Left renal pelvis (tissue), 4 donors: Measurements from ENCODE around the gene PTCD1. TPM values are rescaled to one million over a fixed set of nuclear protein-coding genes. Genes with fewer than 3 reads are reported as not detected.
"Not testable (repeated sequence)": the region's sequence is repeated elsewhere in the genome, so short reads cannot be mapped to it uniquely, and the experiment has no call there.

ENCODE experiments used
- DNase-seq, 4 donors: peaks; one replicate each; pipeline ENCODE4 v3.0.0-alpha.2; 2013; ENCODE audit warnings: low read depth in 4 of 4, low spot score in 3 of 4
- polyA plus RNA-seq, 4 donors: library from polyadenylated mRNA; unstranded; fragments of 120-200 nt; gene quantifications; one replicate each; pipeline ENCODE4 v1.2.1, GENCODE V29; 2013; ENCODE audit not compliant: insufficient read length in 4 of 4

PTCD1 gene
- polyA plus RNA-seq, 4 donors: 3.9 to 6.9 (median 4.6) TPM

DNA sequence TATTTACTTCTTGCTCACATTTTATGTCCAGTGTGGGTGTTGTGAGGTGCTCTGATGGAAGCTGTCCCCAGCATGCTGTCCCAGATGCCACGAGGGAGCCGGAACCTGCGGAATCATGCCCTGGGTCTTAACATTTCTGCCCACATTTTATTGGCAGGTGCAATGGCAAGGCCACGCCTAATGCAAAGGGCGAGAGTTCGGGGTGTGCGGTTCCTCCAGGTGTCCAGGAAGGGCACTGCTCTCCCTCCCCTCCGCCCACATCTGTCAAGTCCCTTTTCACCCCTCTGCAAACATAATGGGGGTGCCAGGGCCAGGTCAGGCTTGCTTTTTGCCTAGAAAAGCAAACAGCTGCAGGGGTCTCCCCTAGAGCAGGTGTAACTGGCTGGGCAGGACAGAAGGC, 46.6 kb downstream of the PTCD1 start:
- no peak for DNase-seq

DNA sequence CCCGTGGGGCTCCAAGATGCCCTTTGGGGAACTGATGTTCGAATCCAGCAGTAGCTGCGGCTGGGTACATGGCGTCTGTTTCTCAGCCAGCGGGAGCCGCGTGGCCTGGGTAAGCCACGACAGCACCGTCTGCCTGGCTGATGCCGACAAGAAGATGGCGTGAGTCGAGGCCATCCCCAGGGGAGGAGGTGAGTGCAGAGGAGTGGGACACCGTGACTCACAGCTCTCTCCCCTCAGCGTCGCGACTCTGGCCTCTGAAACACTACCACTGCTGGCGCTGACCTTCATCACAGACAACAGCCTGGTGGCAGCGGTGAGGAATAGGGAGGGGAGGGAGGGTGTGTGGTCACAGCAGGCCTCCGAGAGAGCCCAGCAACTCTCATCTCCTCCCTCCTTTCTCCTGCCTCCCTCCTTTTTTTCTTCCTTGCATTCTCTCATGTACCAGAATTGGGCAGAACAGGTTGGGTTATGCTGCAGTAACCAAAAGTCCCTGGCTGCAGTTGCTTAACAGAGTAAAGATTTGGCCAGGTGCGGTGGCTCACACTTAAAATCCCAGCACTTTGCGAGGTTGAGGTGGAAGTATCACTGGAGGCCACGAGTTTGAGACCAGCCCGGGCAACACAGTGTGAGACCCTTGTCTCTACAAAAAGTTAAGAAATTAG, 47.5 kb downstream of the PTCD1 start:
- no peak for DNase-seq

DNA sequence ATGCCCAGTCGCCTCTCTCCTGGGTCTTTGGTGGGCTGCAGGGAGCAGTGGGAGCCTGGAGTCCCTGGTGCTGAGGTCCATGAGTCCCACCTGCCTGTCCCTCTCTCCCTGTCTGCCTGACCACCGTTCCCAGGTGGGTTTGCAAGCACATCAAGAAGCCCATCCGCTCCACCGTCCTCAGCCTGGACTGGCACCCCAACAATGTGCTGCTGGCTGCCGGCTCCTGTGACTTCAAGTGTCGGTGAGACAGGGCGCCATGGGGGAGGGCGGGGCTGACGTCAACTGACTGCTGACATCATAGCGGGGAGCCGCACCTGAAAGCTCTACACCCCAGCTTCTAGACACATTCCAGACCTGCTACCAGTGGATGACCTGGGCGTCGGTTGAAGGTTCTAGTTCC, 48.8 kb downstream of the PTCD1 start:
- DNase-seq: no peak

DNA sequence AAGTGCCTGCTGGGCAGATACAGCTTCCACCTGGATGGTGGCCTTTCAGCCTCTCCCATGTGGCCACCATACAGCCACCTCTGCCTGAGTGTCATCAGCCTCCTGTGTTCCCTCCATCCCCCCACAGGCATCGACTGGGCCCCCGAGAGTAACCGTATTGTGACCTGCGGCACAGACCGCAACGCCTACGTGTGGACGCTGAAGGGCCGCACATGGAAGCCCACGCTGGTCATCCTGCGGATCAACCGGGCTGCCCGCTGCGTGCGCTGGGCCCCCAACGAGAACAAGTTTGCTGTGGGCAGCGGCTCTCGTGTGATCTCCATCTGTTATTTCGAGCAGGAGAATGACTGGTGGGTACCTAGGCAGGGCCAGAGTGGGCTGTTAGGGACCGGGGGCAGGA, 50.7 kb downstream of the PTCD1 start:
- DNase-seq: no peak

DNA sequence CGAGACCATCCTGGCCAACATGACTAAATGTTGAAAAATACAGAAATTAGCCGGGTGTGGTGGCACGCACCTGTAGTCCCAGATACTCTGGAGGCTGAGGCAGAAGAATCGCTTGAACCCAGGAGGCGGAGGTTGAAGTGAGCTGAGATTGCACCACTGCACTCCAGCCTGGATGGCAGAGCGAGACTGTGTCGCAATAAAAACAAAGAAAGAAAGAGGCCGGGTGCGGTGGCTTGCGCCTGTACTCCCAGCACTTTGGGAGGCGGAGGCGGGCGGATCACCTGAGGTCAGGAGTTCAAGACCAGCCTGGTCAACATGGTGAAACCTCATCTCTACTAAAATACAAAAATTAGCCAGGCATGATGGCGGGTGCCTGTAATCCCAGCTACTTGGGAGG, 51.4 kb downstream of the PTCD1 start:
- not testable (repeated sequence) for DNase-seq

DNA sequence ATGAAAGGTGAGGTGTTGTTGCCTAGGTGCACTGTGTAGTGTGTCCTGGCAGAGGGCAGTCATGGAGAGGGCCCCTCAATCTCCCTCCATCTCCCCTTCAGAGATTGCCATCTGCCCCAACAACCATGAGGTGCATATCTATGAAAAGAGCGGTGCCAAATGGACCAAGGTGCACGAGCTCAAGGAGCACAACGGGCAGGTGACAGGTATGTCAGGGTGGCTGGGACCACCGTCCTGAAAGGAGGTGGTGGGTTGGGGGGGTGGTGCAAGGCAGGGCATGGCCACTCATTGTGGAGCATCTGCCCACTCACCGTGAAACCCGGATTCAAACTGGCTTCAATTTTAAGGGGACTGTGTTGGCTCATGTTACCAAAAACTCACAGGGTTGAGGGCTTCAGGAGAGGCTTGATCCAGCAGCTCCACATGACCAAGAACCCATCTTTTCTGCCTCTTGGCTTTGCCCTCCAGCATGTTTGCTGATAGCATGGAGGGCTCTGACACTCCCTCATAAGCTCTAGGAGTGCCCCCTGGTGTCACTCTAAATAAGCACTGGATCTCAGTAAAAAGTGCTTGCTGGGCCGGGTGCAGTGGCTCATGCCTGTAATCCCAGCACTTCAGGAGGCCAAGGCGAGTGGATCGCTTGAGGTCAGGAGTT, 51.9 kb downstream of the PTCD1 start:
- DNase-seq: no peak

DNA sequence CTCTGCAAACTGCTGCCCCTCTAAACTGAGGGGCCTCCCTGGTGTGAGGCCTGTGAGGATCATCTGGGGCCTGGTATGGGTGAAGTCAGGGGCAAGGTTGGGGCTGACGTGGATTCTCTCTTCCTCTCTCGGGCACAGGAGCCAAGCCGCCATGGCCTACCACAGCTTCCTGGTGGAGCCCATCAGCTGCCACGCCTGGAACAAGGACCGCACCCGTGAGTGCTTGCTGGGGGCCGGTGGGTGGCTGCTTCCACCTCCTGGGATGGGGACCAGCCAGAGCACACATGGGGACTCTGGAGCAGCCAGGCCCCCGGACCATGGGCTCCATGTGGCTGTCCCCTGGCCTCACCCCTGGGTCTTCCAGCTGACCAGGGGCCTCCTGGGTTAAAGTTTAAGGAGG, 53.0 kb downstream of the PTCD1 start:
- no peak for DNase-seq

DNA sequence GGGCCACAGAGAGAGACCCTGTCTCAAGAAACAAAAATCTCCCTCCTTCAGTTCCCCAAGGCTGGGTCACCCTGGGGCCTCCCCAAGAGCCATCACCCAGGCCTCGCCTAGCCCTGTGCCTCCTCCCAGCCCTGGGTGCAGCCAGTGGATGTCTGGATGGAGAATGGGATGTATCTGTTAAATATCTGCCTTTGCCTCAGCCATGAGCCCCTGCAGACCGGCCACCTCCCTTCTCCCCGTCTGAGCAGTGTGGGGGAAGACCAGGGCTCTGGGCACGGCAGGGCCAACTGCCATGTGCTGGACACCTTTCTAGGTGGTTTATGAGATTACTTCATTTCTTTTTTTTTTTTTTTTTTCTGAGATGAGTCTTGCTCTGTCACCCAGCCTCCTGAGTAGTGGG, 54.1 kb downstream of the PTCD1 start:
- no peak for DNase-seq

DNA sequence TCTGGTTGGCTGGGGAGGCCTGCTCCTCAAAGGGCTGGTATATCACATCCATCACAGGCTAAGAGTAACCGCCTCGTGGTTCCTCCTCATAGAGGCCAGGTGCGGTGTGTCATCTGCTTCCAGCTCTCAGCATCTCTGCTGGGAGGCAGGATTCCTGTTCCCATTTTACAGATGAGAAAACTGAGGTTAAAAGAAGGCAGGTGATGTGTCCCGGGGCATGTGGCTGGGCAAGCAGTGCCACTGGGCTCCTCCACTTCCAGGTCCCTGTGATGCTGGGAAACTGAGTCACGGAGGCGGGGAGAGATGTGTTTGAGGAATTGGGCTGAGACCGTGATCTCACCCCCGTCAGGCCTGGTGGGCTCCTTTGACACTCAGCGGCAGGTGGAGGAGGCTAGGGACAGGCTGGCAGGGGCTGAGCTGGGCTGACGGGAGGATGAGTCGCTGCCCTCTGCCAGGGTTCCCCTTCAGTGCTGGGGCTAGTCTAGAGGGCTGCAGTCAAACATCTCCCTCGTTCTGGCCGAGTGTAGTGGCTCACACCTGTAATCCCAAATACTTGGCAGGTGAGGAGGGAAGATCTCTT, 54.7 kb downstream of the PTCD1 start:
- no peak for DNase-seq

DNA sequence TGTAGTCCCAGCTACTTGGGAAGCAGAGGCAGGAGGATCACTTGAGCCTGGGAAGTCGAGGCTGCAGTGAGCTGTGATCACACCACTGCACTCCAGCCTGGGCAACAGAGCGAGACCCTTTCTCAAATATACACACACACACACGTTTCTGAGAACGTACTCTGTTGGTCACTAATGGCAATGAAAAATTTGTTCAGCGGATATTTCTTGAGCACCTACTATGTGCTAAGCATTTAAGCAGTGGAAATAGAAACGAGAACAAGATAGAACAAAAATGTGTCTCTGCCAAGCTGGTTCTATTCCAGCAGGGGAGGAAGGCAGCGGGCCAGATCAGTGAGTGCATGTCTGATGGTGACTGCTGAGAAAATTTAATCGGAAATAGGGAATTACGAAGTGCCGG, 55.4 kb downstream of the PTCD1 start:
- no peak for DNase-seq

DNA sequence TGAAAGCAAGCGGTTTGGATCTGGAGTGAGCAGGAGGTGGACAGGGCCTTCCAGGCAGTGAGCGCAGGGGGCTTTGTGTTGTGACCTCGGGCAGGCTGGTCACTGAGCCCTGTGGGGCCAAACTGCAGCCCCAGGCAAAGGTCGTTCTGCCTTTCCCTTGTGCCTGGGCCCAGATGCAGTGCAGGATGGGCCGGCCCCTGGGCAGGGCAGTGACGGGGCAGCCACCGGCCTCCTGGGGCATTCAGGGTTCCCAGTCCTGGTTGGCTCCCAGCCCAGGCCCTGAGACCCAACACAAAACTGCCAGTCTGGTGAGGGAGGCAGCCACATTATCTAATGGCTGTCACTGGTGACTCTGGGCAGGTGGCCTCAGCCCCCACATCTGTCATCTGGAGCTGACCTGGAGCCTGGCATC, 56.9 kb downstream of the PTCD1 start:
- no peak for DNase-seq

DNA sequence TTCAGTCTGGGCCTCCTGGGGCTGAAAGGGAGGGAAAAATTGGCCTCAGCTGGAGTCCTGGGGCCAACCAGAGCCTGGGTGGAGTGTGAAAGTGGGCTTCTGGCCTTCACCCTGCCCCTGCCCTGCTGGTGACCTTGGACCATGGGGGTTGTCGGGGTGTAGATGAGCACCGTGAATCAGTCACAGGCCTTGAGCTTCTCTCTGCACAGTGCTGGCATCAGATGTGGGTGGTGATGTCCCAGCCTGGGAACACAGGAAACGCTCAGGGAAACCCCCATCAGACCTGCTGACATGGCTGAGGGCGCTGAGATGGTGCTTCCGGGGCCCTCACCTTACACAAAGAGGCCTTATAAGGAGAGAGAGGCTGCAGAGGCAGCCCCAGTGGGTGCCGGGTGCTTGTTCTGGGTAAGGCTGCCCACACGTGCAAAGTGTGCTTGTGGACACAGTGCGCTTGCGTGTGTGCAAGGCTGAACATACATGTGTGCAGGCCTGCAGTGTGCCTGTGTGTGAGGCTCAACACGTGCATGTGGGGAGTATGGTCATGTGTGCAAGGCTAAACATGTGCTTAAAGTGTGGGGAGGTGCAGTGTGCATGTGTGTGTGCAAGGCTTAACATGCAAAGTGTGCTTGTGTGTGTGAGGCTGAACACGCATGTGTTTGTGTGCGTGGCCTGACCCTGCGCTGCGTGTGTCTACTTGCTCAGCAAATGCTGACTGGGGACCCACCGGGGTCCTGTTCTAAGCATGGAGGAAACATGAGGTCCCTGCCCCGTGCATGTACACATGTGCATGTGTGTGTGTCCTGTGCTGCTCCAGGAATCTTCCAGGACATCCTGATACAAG, 57.6 kb downstream of the PTCD1 start:
- no peak for DNase-seq

DNA sequence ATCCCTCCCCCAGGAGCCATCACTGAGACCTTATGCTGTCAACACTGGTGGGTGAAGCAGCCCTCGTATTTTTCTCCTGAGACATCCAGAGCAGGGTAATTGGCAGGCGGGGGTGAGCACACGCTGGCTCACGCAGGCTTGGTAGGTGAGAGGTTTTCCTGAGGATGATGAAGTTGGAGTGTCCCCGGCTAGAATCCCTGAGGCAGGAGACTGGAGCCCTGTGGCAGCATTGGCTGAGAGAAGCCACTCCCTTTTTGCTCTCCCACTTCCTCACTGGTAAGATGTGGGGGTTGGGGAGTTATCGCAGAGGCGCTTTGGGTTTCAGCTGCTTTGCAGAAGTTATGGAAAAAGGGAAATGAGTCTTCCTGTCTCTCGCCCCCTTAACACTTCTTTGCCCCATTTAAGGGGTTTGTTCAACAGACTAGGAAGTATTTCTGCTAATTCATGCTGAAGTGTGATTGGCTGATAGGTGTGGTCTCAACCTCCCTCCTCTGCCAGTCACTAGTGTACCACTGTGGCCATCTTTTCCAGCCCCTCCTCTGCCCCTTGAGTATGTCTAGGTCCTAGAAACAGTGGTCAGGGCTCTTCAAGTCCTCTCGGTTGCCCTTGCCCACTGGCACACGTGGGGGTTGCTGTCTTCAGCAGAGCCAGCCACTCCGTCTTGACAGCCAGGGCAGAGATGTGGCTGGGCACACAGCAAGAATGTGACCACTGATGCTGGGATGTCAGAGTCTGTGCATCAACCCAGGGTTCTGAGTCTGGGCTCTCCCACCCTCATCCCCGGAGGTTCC, 58.4 kb downstream of the PTCD1 start:
- no peak for DNase-seq

DNA sequence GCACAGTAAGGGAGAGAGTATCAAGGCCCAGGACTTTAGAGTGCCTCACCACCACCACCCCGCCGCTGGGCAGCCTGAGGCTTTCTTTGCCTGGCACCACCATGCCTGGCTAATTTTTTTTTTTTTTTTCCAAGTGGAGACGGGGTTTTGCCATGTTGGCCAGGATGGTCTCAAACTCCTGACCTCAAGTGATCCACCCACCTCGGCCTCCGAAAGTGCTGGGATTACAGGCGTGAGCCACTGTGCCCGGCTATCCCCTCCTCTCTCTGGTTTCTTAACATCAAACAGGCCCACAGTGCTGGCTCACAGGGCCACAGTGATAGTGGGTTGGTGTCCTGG, 58.9 kb downstream of the PTCD1 start:
- DNase-seq: not testable (repeated sequence)

DNA sequence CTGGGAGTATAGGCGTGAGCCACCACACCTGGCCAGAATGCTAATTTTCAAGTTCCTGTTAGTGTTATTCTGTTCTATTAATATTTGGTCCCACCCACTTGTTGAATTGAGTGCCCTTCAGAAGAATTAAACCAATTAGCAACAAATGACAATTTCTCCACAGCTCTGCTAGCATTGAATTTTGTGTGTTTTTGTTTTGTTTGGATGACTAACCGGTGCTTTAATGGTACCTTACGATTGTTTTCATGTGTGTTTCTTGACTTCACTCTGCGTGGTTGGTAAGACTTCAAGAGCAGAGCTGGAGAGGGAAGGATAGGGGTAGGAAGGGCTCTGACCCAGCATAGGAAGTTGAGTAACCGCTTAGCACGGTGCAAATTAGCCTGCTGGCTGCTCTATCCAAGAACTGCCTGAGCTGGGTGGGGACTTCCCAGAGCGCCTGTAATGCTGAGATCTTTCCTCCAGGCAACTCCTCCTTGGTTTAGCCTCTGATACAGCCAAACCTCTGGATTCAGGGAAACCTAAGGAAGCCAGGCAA, 59.5 kb downstream of the PTCD1 start:
- no peak for DNase-seq

DNA sequence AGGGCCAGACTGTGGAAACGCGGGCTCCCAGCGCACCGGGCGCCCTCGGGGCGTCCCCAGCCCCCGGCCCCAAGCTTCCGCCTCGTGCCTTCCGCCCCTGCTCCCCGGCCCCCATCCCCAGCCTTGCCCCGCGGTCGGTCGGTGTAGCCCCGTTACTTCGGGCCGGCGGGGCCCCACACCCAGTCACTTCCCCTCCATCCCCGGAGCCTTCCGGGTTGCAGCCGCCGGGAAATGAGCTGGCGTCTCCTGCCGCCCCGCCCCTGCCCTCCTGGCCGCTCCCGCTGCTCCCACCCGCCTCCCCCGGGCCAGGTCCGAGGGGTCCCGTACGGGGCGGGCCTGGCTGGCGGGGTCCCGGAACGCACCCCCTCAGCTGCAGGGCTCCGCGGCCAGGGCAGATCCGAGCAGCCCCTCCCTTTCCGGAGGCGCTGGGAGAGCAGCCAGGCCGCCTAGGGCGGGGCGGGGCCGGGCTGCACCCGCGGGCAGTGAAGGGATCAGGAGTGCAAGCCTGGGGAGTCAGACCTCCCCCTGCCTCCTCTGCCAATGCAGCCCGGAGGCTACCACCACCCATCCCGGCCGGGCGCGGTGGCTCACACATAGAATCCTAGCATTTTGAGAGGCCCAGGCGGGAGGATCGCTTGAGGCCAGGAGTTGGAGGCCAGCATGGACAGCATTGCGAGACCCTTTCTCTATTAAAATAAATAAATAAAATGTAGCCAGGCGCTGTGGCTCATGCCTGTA, 63.4 kb downstream of the PTCD1 start:
- no peak for DNase-seq

DNA sequence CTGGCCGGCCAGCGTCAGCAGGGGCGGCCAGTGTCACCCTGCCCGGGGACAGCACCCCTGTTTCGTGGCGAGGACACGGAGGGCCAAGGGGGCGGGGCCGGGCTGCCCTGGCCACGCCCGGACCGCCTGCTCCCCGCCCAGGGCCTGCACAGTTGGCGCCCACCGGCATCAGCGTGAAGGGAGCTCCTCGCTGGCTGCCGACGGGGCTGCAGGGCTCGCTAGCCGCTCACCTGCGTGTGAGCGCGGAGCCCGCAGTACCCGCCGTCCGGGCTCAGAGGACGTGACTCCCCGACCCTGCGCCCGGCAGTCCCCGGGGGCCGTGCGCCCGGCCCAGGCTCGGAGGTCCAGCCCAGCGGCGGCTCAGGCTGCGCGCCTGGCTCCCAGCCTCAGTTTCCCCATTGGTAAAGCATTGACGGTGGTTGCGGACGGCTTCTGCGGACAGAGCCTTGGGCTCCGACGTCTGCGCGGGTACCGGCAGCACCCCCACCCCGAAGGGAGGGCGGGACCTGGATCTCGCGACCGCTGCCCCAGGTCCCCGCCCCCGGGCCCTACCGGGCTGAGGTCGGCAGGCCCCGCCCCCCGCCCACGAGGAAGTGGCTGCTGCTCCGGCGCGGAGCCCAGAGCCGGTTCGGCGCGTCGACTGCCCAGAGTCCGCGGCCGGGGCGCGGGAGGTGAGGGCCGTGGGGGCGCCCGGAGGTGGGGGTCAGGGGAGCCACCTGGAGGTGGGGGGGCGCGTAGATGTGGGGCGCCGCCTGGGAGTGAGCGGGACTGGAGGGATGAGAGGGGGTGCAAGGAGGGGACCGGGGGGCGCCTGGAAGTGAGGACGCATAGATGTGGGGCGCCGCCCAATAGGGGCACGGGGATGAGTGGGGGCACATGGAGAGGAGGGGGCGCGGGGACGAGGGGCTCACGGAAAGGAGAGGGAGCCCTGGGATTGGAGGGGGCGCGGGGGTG, 64.2 kb downstream of the PTCD1 start, which contains the start of gene ARPC1B:
Gene ARPC1B, plus strand, starts transcription at position 620 of the 954 bp plus-strand sequence. CDS start 10,985 bp downstream, outside the sequence.
- no peak for DNase-seq
